Chondrocyte (in vitro differentiated cells): ENCODE measurements around the gene HHIPL1. TPM values are rescaled to one million over a fixed set of nuclear protein-coding genes. Genes with fewer than 3 reads are reported as not detected.

Experiments used
- DNase-seq: peaks from one replicate; pipeline ENCODE4 v3.0.0; 2021; ENCODE audit warnings: mixed read lengths, low spot score
- H3K27ac Mint-ChIP-seq: one replicate; pipeline ENCODE4 v1.8.0; 2021; ENCODE audit warnings: mild to moderate bottlenecking, moderate library complexity, mixed read lengths; ENCODE audit not compliant: unreplicated experiment
- H3K27me3 Mint-ChIP-seq: 2 replicates; pipeline ENCODE4 v1.8.0; 2021; ENCODE audit warnings: low read depth, mixed read lengths
- H3K36me3 Mint-ChIP-seq: 2 replicates; pipeline ENCODE4 v1.8.0; 2021; ENCODE audit warnings: low read depth, mixed read lengths
- H3K4me1 Mint-ChIP-seq: 2 replicates; pipeline ENCODE4 v1.8.0; 2021; ENCODE audit warnings: low read depth, mild to moderate bottlenecking, mixed read lengths
- H3K4me3 Mint-ChIP-seq: one replicate; pipeline ENCODE4 v1.8.0; 2021; ENCODE audit warnings: mild to moderate bottlenecking, moderate library complexity, mixed read lengths; ENCODE audit not compliant: unreplicated experiment
- H3K9me3 Mint-ChIP-seq: 2 replicates; pipeline ENCODE4 v1.8.0; 2021; ENCODE audit warnings: low read depth, mixed read lengths
- total RNA-seq: library from RNA; stranded (reverse); gene quantifications from 3 replicates; pipeline ENCODE4 v1.2.1, GENCODE V29; 2021
- TF ChIP-seq, protein P1 (sequence below): fragments of 200-600 bp; sonication (generic); IDR thresholded peaks from 2 replicates; pipeline ENCODE4 v1.5.0; 2021; ENCODE audit warnings: antibody characterized with exemption, mild to moderate bottlenecking, moderate library complexity

HHIPL1 gene
- total RNA-seq, 1 donor from 2014 or later = 5.6 TPM

DNA sequence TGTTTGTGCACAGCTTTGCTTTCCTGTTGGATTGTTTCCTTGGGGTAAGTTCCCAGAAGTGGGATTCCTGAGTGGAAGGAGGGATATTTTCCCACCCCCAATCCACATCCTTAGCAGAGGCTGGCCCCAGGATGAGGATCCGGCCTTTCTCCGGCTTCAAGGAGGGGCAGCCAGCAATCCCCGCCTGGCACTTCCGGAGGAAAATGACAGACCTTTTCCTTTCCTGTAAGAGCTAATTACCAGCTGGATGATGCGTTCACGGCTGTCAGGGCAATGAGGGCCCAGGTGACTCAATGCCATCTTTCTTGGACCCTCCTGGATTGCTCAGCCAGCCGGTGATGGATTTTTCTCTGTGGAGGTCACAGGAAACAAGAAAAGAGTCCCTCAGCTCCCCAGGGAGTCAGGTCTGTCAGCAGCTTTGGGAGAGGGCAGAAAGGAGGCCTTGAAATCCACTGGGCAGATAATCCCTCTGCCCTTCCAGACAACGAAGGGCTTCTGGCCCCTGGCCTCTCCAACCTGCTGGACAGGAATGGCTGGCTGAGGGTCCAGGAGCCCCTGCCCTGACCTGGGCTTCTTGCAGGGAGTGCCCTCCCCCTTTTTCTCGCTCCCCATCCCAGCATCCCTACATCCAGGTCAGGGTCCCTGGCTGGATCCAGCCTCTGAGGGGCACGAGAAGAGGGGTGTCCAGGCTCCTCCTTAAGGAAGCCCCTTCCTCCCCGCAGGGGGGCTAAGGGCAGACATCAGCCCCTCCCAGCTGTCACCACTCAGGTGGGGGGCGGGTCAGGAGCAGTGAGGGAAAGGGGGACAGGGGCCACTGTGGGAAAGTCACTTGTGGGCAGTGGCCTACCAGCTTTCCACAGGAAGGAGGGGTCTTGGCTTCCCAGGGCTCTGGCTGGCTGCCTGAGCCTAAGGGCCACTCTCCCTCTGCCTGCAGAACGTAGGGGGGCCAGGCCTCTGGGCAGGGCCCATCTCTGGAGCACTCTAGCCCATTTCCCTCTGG is 24.8 kb upstream of the HHIPL1 start:
- TF ChIP-seq, protein P1, sequence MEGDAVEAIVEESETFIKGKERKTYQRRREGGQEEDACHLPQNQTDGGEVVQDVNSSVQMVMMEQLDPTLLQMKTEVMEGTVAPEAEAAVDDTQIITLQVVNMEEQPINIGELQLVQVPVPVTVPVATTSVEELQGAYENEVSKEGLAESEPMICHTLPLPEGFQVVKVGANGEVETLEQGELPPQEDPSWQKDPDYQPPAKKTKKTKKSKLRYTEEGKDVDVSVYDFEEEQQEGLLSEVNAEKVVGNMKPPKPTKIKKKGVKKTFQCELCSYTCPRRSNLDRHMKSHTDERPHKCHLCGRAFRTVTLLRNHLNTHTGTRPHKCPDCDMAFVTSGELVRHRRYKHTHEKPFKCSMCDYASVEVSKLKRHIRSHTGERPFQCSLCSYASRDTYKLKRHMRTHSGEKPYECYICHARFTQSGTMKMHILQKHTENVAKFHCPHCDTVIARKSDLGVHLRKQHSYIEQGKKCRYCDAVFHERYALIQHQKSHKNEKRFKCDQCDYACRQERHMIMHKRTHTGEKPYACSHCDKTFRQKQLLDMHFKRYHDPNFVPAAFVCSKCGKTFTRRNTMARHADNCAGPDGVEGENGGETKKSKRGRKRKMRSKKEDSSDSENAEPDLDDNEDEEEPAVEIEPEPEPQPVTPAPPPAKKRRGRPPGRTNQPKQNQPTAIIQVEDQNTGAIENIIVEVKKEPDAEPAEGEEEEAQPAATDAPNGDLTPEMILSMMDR = no peak
- Mint-ChIP-seq H3K36me3 (no peaks in the 10 kb centered on the region), H3K4me1 (peaks cover 18% of the 10 kb centered on the region), H3K9me3 (no peaks in the 10 kb centered on the region), H3K27ac (no peak overlapping the region), H3K27me3 (no peaks in the 10 kb centered on the region), H3K4me3 (no peak overlapping the region)
- DNase-seq = no peak

DNA sequence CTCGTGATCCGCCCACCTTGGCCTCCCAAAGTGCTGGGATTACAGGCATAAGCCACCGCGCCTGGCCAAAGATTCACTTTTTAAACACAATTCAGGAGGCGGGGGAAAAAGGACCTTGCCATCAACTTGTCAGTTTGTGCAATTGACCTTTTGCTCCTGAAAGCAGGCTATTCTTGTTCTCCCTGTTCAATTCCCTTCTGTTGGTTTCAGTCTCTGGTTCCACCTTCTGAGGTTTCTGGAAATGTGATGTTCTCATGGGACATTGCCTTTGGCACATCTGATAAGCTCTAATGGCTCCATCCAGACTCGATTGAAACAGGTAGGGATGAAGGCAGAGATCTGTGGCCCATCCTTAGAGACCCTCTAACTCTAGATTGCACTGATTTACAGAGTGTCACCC is 23.0 kb upstream of the HHIPL1 start:
- H3K4me1 Mint-ChIP-seq = peaks cover 12% of the 10 kb centered on the region
- DNase-seq = no peak
- no peak overlapping the region for H3K27ac Mint-ChIP-seq
- no peaks in the 10 kb centered on the region for H3K9me3 Mint-ChIP-seq
- H3K27me3 Mint-ChIP-seq = no peaks in the 10 kb centered on the region
- no peak overlapping the region for H3K4me3 Mint-ChIP-seq
- TF ChIP-seq, protein P1 = no peak
- H3K36me3 Mint-ChIP-seq = no peaks in the 10 kb centered on the region

DNA sequence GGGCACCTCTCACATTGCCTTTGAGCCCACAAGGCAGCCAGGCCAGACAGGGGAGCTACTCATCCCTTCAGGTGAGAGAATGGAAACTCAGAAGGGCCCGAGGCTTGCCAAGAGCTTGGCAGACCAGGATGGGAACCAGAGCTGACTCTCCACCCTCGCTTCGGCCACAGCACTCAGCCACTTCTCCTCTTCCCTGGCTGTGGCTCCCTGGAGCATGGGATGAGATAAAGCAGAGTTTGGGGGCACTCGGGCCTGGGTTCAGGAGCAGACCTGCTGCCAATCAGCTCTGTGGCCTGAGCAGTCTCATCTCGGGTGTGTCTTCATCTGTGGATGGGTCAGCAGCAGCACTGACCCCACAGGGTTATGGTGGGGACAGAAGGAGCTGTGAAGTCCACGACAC is 20.9 kb upstream of the HHIPL1 start:
- H3K4me1 Mint-ChIP-seq = peaks cover 13% of the 10 kb centered on the region
- DNase-seq = no peak
- TF ChIP-seq, protein P1 = no peak
- no peaks in the 10 kb centered on the region for H3K9me3 Mint-ChIP-seq
- H3K4me3 Mint-ChIP-seq = no peak overlapping the region
- no peaks in the 10 kb centered on the region for H3K27me3 Mint-ChIP-seq
- no peaks in the 10 kb centered on the region for H3K36me3 Mint-ChIP-seq
- H3K27ac Mint-ChIP-seq = no peak overlapping the region

DNA sequence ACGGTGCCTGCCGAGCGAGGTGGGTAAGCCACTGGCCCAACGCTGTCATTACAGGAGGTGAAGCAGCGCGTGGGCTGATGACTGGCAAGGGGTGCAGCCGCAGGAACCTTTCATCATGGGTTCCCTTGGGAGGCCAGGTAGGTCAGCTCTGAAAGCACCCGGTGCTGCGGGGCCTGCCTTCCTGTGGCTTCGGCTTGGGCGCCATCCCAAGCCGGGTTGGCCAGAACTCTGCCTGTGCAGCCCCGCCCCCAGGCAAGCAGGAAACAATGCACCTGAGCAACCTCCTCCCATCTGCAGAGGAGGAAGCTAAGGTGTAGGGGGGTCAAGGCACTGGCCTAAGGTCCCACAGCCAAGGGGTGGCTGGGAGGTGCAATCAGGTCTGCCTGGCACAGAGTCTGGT is 20.0 kb upstream of the HHIPL1 start:
- Mint-ChIP-seq H3K27ac (no peak overlapping the region), H3K27me3 (no peaks in the 10 kb centered on the region), H3K4me3 (no peak overlapping the region), H3K9me3 (no peaks in the 10 kb centered on the region), H3K36me3 (no peaks in the 10 kb centered on the region), H3K4me1 (peaks cover 10% of the 10 kb centered on the region)
- DNase-seq = no peak
- TF ChIP-seq, protein P1 = no peak

DNA sequence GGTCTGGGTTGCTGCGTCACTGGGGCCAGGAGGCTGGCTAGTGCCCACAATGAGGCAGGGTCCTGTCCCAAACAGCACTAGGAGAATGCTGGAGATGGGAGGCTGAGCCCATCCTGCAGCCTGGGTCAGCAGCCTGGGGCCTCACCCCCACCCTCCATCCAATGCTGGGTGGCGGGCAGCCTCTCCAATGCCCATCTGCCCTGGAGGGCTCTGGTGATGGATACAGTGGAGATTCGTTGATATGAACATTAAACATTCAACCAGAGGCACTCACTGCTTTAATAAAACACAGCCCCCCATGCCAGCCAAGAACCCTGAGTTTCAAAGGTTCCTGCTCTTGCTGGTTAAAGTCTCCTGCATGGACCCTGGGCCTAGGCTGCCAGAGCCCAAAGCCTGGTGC is 19.5 kb upstream of the HHIPL1 start:
- Mint-ChIP-seq H3K27me3 (no peaks in the 10 kb centered on the region), H3K36me3 (no peaks in the 10 kb centered on the region), H3K4me3 (no peak overlapping the region), H3K27ac (no peak overlapping the region), H3K4me1 (peaks cover 9% of the 10 kb centered on the region), H3K9me3 (no peaks in the 10 kb centered on the region)
- DNase-seq = no peak
- TF ChIP-seq, protein P1 = no peak
